ENCODE measurements around the gene ANKRD50.

Gene ANKRD50

GRCh38 chr4:124708517-124709300 is 3.8 kb downstream of the ANKRD50 start:
- DNase-seq (ENCODE audit: low spot score): no peak

- DNase-seq (ENCODE audit: low spot score): no peak
Observed at GRCh38 chr4:124705393-124705792, 7.1 kb downstream of the ANKRD50 start.

GRCh38 chr4:124703154-124703553 is 9.4 kb downstream of the ANKRD50 start:
- no peak for DNase-seq (ENCODE audit: low spot score)

GRCh38 chr4:124697441-124697840 is 15.1 kb downstream of the ANKRD50 start:
- DNase-seq (ENCODE audit: low spot score): no peak

GRCh38 chr4:124696182-124696581 is 16.4 kb downstream of the ANKRD50 start:
- DNase-seq (ENCODE audit: low spot score): no peak

- no peak for DNase-seq (ENCODE audit: low spot score)
Observed at GRCh38 chr4:124694946-124695598, 17.5 kb downstream of the ANKRD50 start.

- DNase-seq (ENCODE audit: low spot score): no peak
Observed at GRCh38 chr4:124694306-124694705, 18.2 kb downstream of the ANKRD50 start.

GRCh38 chr4:124691801-124692200 is 20.7 kb downstream of the ANKRD50 start:
- DNase-seq (ENCODE audit: low spot score): no peak

GRCh38 chr4:124686279-124686678 is 26.3 kb downstream of the ANKRD50 start:
- no peak for DNase-seq (ENCODE audit: low spot score)

GRCh38 chr4:124685851-124686250 is 26.7 kb downstream of the ANKRD50 start:
- no peak for DNase-seq (ENCODE audit: low spot score)

GRCh38 chr4:124684301-124684700 is 28.2 kb downstream of the ANKRD50 start:
- DNase-seq (ENCODE audit: low spot score): no peak

GRCh38 chr4:124682384-124682783 is 30.1 kb downstream of the ANKRD50 start:
- no peak for DNase-seq (ENCODE audit: low spot score)

- DNase-seq (ENCODE audit: low spot score): no peak
Observed at GRCh38 chr4:124666496-124666895, 46.0 kb downstream of the ANKRD50 start.

- no peak for DNase-seq (ENCODE audit: low spot score)
Observed at GRCh38 chr4:124658795-124659194, 53.7 kb downstream of the ANKRD50 start.

- DNase-seq (ENCODE audit: low spot score): no peak
Observed at GRCh38 chr4:124650614-124651013, 61.9 kb downstream of the ANKRD50 start.

GRCh38 chr4:124647599-124647998 is 64.9 kb downstream of the ANKRD50 start:
- no peak for DNase-seq (ENCODE audit: low spot score)

- no peak for DNase-seq (ENCODE audit: low spot score)
Observed at GRCh38 chr4:124644621-124645020, 67.9 kb downstream of the ANKRD50 start.

GRCh38 chr4:124642846-124643245 is 69.7 kb downstream of the ANKRD50 start:
- no peak for DNase-seq (ENCODE audit: low spot score)

GRCh38 chr4:124641715-124642381 is 70.7 kb downstream of the ANKRD50 start:
- DNase-seq (ENCODE audit: low spot score): no peak

- no peak for DNase-seq (ENCODE audit: low spot score)
Observed at GRCh38 chr4:124640022-124640730, 72.4 kb downstream of the ANKRD50 start.

GRCh38 chr4:124637321-124637720 is 75.2 kb downstream of the ANKRD50 start:
- no peak for DNase-seq (ENCODE audit: low spot score)

GRCh38 chr4:124636788-124637187 is 75.7 kb downstream of the ANKRD50 start:
- DNase-seq (ENCODE audit: low spot score): no peak

Measured in cerebellar cortex (tissue), 1 donor.